B cell (primary cell): ENCODE measurements around the gene NUCKS1.

Experiments used
- CTCF ChIP-seq: fragments of 200-600 bp; IDR thresholded peaks from one replicate; pipeline ENCODE4 v1.8.0; 2022; ENCODE audit warnings: antibody characterized with exemption, mild to moderate bottlenecking
- EZH2 ChIP-seq: IDR thresholded peaks from 2 replicates; pipeline ENCODE4 v1.6.1; 2012; ENCODE audit warnings: borderline replicate concordance, low read depth, mild to moderate bottlenecking, moderate library complexity, low read length; ENCODE audit not compliant: insufficient read depth, poor library complexity, severe bottlenecking

- no peak for TF ChIP-seq CTCF
- no peak for TF ChIP-seq EZH2
These were observed 83.4 kb downstream of the NUCKS1 start for GRCh38 chr1:205666372-205667166.
